SU-DHL-6 (cell line): ENCODE measurements around the gene SLC25A25.

Experiments used
- CTCF ChIP-seq: fragments of 200-600 bp; sonication (generic); IDR thresholded peaks from one replicate; pipeline ENCODE4 v1.5.1; 2017; ENCODE audit warnings: antibody characterized with exemption, mild to moderate bottlenecking, low read length, moderate library complexity; ENCODE audit not compliant: insufficient read depth, poor library complexity, severe bottlenecking
- EZH2phosphoT487 ChIP-seq: fragments of 200-600 bp; sonication (generic), shearing (Covaris generic); conservative IDR thresholded peaks from 2 replicates; pipeline ENCODE4 v1.6.1; 2018; ENCODE audit warnings: mild to moderate bottlenecking, antibody characterized with exemption, low read length, moderate library complexity, mixed read lengths

DNA sequence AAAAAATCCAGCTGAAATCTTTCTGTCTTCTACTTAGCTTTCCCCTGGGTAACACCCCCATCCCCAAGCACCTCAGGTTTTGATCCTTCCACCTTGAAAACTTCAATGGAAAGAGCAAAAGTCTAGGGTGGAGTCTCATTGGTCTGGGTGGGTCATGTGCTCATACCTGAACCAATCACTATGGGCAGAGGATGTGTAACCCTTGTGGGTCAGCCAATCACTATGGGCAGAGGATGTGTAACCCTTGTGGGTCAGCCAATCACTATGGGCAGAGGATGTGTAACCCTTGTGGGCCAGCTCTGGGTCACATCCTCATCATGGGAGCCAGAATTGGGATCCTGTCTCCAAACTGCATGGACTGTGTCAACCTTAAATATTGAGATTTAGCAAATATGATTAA is 19.4 kb upstream of the SLC25A25 start:
- no peak for TF ChIP-seq CTCF
- TF ChIP-seq EZH2phosphoT487, result no peak
